ENCODE data around the gene CCDC69. TPM values are rescaled to one million over a fixed set of nuclear protein-coding genes. Genes with fewer than 3 reads are reported as not detected.

Gene CCDC69
- total RNA-seq, 3 donors from 2014 or later, result 8.8 to 190 (median 23.4) TPM

GRCh38 chr5:151214614-151215545 is 9.0 kb downstream of the CCDC69 start:
- ATAC-seq (peak; percentile 71), DNase-seq (peak in 1 of 3 donors; percentile 80)
- Histone ChIP-seq H3K9me3 (no peaks in the 10 kb centered on the region), H3K4me1 (ENCODE audit: low read depth) (peaks cover 11% of the 10 kb centered on the region), H3K36me3 (ENCODE audit: low read depth) (no peaks in the 10 kb centered on the region), H3K4me3 (no peak overlapping the region)
- TF ChIP-seq, protein P1, sequence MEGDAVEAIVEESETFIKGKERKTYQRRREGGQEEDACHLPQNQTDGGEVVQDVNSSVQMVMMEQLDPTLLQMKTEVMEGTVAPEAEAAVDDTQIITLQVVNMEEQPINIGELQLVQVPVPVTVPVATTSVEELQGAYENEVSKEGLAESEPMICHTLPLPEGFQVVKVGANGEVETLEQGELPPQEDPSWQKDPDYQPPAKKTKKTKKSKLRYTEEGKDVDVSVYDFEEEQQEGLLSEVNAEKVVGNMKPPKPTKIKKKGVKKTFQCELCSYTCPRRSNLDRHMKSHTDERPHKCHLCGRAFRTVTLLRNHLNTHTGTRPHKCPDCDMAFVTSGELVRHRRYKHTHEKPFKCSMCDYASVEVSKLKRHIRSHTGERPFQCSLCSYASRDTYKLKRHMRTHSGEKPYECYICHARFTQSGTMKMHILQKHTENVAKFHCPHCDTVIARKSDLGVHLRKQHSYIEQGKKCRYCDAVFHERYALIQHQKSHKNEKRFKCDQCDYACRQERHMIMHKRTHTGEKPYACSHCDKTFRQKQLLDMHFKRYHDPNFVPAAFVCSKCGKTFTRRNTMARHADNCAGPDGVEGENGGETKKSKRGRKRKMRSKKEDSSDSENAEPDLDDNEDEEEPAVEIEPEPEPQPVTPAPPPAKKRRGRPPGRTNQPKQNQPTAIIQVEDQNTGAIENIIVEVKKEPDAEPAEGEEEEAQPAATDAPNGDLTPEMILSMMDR (IDR thresholded peaks at IDR 0.05), result no peak
- intact Hi-C loops (cut with DNase I, micrococcal nuclease), result no loop called here

DNA sequence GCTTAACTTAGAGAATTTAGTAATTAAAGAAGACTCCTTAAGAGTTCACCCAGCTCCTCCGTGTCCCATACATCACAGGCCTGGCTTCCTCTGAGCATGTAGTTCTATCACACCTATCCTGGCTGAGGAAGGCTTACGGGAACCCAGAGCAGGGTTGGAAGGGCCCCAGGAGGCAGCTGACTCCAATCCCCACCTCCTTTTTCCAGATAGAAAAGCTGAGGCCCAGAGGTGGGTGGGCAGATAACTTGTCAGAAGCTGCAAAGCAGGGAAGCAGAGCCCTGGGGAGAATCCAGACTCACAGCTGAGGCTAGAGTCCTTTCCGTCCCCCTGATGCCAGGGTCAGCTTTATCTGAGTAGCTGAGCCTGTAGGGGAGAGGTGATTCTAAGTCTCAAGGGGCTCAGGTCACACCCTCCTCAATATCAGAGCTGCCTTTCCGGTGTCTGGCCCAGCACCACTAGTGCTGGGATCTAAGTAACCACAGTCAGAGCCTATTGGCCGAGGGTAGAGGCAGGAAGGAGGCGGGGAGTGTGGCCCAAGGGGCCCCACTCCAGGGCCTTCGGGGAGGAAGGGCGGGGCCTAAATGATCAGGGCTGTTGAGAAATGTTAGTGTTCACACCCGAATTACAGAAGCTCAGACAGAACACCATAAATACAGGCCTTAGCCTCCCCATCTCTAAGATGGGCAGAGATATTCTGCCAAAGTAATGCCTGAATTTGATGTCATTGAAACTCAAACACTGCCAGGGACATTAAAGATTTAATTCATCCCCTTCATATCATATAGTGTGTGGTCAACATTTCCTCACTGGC is 9.9 kb downstream of the CCDC69 start:
- intact Hi-C loops (cut with DNase I, micrococcal nuclease), result no loop called here
- H3K4me3 ChIP-seq, result no peak overlapping the region
- TF ChIP-seq, protein P1 (IDR thresholded peaks at IDR 0.05), result no peak
- peaks cover 8% of the 10 kb centered on the region for H3K4me1 ChIP-seq (ENCODE audit: low read depth)
- no peaks in the 10 kb centered on the region for H3K36me3 ChIP-seq (ENCODE audit: low read depth)
- ATAC-seq (peak; percentile 91), DNase-seq (peak; percentile 77 to 93 (median 78))
- H3K9me3 ChIP-seq, result no peaks in the 10 kb centered on the region

- DNase-seq (no peak), ATAC-seq (no peak)
- TF ChIP-seq, protein P1 (IDR thresholded peaks at IDR 0.05), result no peak
- Histone ChIP-seq H3K4me1 (ENCODE audit: low read depth) (peaks cover 14% of the 10 kb centered on the region), H3K4me3 (no peak overlapping the region), H3K9me3 (no peaks in the 10 kb centered on the region), H3K36me3 (ENCODE audit: low read depth) (no peaks in the 10 kb centered on the region)
- intact Hi-C loops (cut with DNase I, micrococcal nuclease), result no loop called here
Observed at GRCh38 chr5:151212406-151212798, 11.5 kb downstream of the CCDC69 start.

DNA sequence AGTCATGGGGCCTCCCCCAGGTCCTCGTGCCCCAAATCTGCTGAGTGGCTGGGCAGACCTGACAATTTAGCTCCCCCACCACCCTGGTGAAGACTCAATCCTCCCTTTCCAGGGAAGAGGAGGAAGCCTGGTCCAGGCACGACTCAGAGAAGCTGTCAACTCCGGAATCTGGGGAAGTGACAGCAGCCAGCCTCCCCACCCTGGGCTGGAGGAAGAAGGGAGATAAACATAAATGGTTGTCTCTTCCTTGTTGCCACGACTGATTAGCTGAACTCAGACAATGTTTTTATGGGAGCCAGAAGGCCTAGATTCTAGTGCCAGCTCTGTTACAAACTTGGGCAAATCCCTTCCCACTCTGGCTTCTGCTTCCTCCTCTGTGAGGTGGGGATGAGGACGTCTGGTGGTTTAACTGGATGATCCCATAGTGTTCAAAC is 15.4 kb downstream of the CCDC69 start:
- ATAC-seq (peak; percentile 22), DNase-seq (no peak)
- no peaks in the 10 kb centered on the region for H3K9me3 ChIP-seq
- no peaks in the 10 kb centered on the region for H3K36me3 ChIP-seq (ENCODE audit: low read depth)
- peaks cover 6% of the 10 kb centered on the region for H3K4me1 ChIP-seq (ENCODE audit: low read depth)
- TF ChIP-seq, protein P1 (IDR thresholded peaks at IDR 0.05), result no peak
- intact Hi-C loops (cut with DNase I, micrococcal nuclease), result no loop called here
- H3K4me3 ChIP-seq, result no peak overlapping the region

- no peak for DNase-seq
- no peak overlapping the region for H3K4me3 ChIP-seq
- no peaks in the 10 kb centered on the region for H3K9me3 ChIP-seq
- ATAC-seq, result no peak
- intact Hi-C loops (cut with DNase I, micrococcal nuclease), result no loop called here
- TF ChIP-seq, protein P1 (IDR thresholded peaks at IDR 0.05), result no peak
- H3K36me3 ChIP-seq (ENCODE audit: low read depth), result no peaks in the 10 kb centered on the region
- peaks cover 6% of the 10 kb centered on the region for H3K4me1 ChIP-seq (ENCODE audit: low read depth)
Observed at GRCh38 chr5:151205411-151205810, 18.5 kb downstream of the CCDC69 start.

Measured in mucosa of descending colon (tissue), 3 donors.